Thymus (tissue), 11 donors: ENCODE data around the gene ZNF750. TPM values are rescaled to one million over a fixed set of nuclear protein-coding genes. Genes with fewer than 3 reads are reported as not detected.
A peak's percentile ranks its signal among the peaks of the same experiment; 100 is the strongest.

Source experiments
- DNase-seq, 9 donors: peaks; one replicate each; pipeline ENCODE4 v3.0.0-alpha.2; 2013; ENCODE audit warnings: low spot score in 9 of 9, low read depth in 6 of 9, missing footprints in 1 of 9
- H3K27ac ChIP-seq, 2 donors: one replicate each; pipeline ENCODE4 v1.5.1; 2013; ENCODE audit warnings: control low read depth in 1 of 2, low read depth in 1 of 2, low read length in 1 of 2, mild to moderate bottlenecking in 1 of 2, moderate library complexity in 1 of 2
- H3K27me3 ChIP-seq, 2 donors: one replicate each; pipeline ENCODE4 v1.5.1; 2013; ENCODE audit warnings: low read length in 1 of 2; ENCODE audit not compliant: control insufficient read depth in 2 of 2, insufficient read depth in 1 of 2
- H3K36me3 ChIP-seq, 2 donors: one replicate each; pipeline ENCODE4 v1.5.1; 2013; ENCODE audit warnings: low read length in 1 of 2, mild to moderate bottlenecking in 1 of 2, moderate library complexity in 1 of 2; ENCODE audit not compliant: control insufficient read depth in 2 of 2, insufficient read depth in 2 of 2
- H3K4me1 ChIP-seq, 2 donors: one replicate each; pipeline ENCODE4 v1.5.1; 2013; ENCODE audit warnings: low read length in 2 of 2; ENCODE audit not compliant: control insufficient read depth in 2 of 2, insufficient read depth in 2 of 2
- H3K4me3 ChIP-seq, 2 donors: one replicate each; pipeline ENCODE4 v1.5.1; 2013; ENCODE audit warnings: low read length in 2 of 2, control low read depth in 1 of 2, mild to moderate bottlenecking in 1 of 2
- H3K9me3 ChIP-seq, 2 donors: one replicate each; pipeline ENCODE4 v1.5.1; 2013; ENCODE audit warnings: low read length in 1 of 2, mild to moderate bottlenecking in 1 of 2; ENCODE audit not compliant: control insufficient read depth in 2 of 2, insufficient read depth in 1 of 2
- WGBS: extraction: QIAGEN DNeasy Blood & Tissue Kit; methylation state at CpG from one replicate; pipeline ENCODE4 v1.1.7; 2013; 5-methylcytosine and 5-hydroxymethylcytosine counted together
- polyA plus RNA-seq: library from polyadenylated mRNA; stranded (reverse); fragments of 200-250 nt; gene quantifications from one replicate; pipeline ENCODE4 v1.2.3, GENCODE V29; 2013
- total RNA-seq: library from RNA; stranded (reverse); fragments of 120-200 nt; gene quantifications from one replicate; pipeline ENCODE4 v1.2.4, GENCODE V29; 2013
- donor health status: healthy.

Gene ZNF750
- total and polyA plus RNA-seq, 2 donors = 3.9 to 4.1 TPM

DNA sequence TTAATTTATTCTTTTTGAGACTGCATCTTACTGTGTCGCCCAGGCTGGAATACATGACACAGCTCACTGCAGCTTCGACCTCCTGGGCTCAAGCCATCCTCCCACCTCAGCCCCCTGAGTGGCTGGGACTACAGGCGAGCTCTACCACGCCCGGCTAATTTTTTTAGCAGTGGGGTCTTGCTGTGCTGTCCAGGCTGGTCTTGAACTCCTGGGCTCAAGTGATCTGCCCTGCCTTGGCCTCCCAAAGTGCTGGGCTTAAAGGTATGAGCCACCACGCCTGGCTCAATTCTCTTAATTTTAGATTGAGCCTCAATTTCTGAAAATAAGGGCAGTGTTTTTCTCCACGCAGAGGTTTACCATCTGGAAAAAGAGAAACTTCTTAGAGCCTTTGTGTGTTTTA is 41.1 kb downstream of the ZNF750 start:
- H3K4me3 ChIP-seq = no peak overlapping the region
- no peaks in the 10 kb centered on the region for H3K27me3 ChIP-seq
- H3K9me3 ChIP-seq = peaks cover 0 to 13% of the 10 kb centered on the region in 2 donors
- WGBS = 98% methylated on average over 7 of the region's 7 CpGs
- peaks cover 19 to 44% of the 10 kb centered on the region in 2 donors for H3K36me3 ChIP-seq
- no peak overlapping the region for H3K27ac ChIP-seq
- H3K4me1 ChIP-seq = peaks cover 0 to 13% of the 10 kb centered on the region in 2 donors
- DNase-seq = no peak

- no peak for DNase-seq
Observed at GRCh38 chr17:82797061-82797460, 42.8 kb downstream of the ZNF750 start.

DNA sequence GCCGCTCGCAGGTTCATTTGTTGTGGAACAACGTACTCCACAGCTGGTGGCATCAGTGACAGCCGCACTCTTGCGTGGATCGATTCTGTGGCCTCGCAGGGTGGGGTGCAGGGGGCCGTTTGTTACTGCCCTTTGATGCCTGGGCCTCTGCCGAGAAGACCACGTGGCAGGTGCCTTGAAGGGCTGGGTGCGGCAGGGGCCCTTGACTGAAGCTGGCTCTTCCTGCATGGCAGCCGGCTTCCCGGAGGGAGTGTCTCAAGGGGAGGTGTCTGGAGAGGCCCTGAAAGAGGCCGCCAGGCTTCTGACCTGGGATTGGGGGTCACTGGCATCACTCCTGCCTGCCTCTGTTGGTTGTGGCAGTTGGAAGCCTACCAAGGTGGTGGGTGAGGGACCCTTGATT is 44.2 kb downstream of the ZNF750 start:
- DNase-seq = no peak
- no peaks in the 10 kb centered on the region for H3K27me3 ChIP-seq
- peaks cover 17 to 49% of the 10 kb centered on the region in 2 donors for H3K36me3 ChIP-seq
- peaks cover 0 to 4% of the 10 kb centered on the region in 2 donors for H3K4me1 ChIP-seq
- no peak overlapping the region for H3K4me3 ChIP-seq
- H3K27ac ChIP-seq = peak overlapping the region; percentile 18 to 29
- peaks cover 0 to 4% of the 10 kb centered on the region in 2 donors for H3K9me3 ChIP-seq
- 96% methylated on average over 14 of the region's 14 CpGs for WGBS

More at GRCh38 chr17:82797061-82797460, 42.8 kb downstream of the ZNF750 start:
- WGBS = 97% methylated on average over 9 of the region's 9 CpGs
- Histone ChIP-seq H3K4me1 (peaks cover 0 to 4% of the 10 kb centered on the region in 2 donors), H3K36me3 (peaks cover 19 to 51% of the 10 kb centered on the region in 2 donors), H3K27me3 (no peaks in the 10 kb centered on the region), H3K27ac (no peak overlapping the region), H3K4me3 (no peak overlapping the region), H3K9me3 (peaks cover 0 to 13% of the 10 kb centered on the region in 2 donors)

GRCh38 chr17:82794781-82795482 is 44.9 kb downstream of the ZNF750 start:
- H3K27me3 ChIP-seq = no peaks in the 10 kb centered on the region
- 97% methylated on average over 18 of the region's 18 CpGs for WGBS
- no peaks in the 10 kb centered on the region for H3K9me3 ChIP-seq
- no peak overlapping the region for H3K4me3 ChIP-seq
- peaks cover 0 to 4% of the 10 kb centered on the region in 2 donors for H3K4me1 ChIP-seq
- peaks cover 10 to 46% of the 10 kb centered on the region in 2 donors for H3K36me3 ChIP-seq
- no peak for DNase-seq
- H3K27ac ChIP-seq = no peak overlapping the region

- Histone ChIP-seq H3K27me3 (no peaks in the 10 kb centered on the region), H3K4me3 (no peak overlapping the region), H3K27ac (no peak overlapping the region), H3K36me3 (peaks cover 10 to 44% of the 10 kb centered on the region in 2 donors), H3K4me1 (peaks cover 0 to 10% of the 10 kb centered on the region in 2 donors), H3K9me3 (no peaks in the 10 kb centered on the region)
- no peak for DNase-seq
- WGBS = 94% methylated on average over 15 of the region's 15 CpGs
Observed at GRCh38 chr17:82793974-82794630, 45.7 kb downstream of the ZNF750 start.

- Histone ChIP-seq H3K9me3 (no peaks in the 10 kb centered on the region), H3K4me3 (no peak overlapping the region), H3K36me3 (peaks cover 7 to 38% of the 10 kb centered on the region in 2 donors), H3K27ac (no peak overlapping the region), H3K4me1 (peaks cover 6 to 30% of the 10 kb centered on the region in 2 donors), H3K27me3 (no peaks in the 10 kb centered on the region)
- WGBS = 97% methylated on average over 12 of the region's 12 CpGs
- DNase-seq = no peak
Observed at GRCh38 chr17:82791532-82791931, 48.3 kb downstream of the ZNF750 start.

- WGBS = 99% methylated on average over 13 of the region's 13 CpGs
- no peak for DNase-seq
- no peak overlapping the region for H3K27ac ChIP-seq
- H3K9me3 ChIP-seq = no peaks in the 10 kb centered on the region
- H3K4me1 ChIP-seq = peaks cover 6 to 32% of the 10 kb centered on the region in 2 donors
- H3K36me3 ChIP-seq = peaks cover 10 to 32% of the 10 kb centered on the region in 2 donors
- no peak overlapping the region for H3K4me3 ChIP-seq
- H3K27me3 ChIP-seq = no peaks in the 10 kb centered on the region
Observed at GRCh38 chr17:82790391-82790790, 49.4 kb downstream of the ZNF750 start.

DNA sequence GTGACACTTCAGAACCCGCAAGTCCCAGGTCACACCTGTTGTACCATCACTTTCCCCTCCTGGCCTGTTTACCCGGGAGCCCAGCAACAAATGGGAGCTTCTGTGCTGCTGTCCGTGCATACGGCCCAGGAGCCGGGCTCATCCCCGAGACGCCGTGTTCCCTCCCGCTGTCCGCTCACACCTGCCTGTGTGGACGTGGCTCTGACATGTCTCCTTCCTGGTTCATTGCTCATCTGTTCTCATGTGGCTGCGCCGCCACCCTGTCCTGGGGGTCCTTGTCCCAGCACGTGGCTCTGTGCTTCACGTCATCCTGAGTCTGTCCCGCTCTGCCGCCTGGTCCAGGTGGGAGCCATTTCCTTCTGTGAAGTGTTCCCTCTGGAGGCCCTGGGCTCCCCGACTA is 50.0 kb downstream of the ZNF750 start:
- Histone ChIP-seq H3K27me3 (no peaks in the 10 kb centered on the region), H3K4me1 (peaks cover 6 to 32% of the 10 kb centered on the region in 2 donors), H3K36me3 (peaks cover 10 to 30% of the 10 kb centered on the region in 2 donors), H3K27ac (no peak overlapping the region), H3K4me3 (no peak overlapping the region), H3K9me3 (no peaks in the 10 kb centered on the region)
- no peak for DNase-seq
- 96% methylated on average over 18 of the region's 18 CpGs for WGBS

GRCh38 chr17:82789051-82789592 is 50.7 kb downstream of the ZNF750 start:
- DNase-seq = no peak
- 97% methylated on average over 19 of the region's 19 CpGs for WGBS
- peaks cover 6 to 32% of the 10 kb centered on the region in 2 donors for H3K4me1 ChIP-seq
- peaks cover 15 to 28% of the 10 kb centered on the region in 2 donors for H3K36me3 ChIP-seq
- H3K4me3 ChIP-seq = no peak overlapping the region
- H3K27me3 ChIP-seq = no peaks in the 10 kb centered on the region
- H3K27ac ChIP-seq = no peak overlapping the region
- no peaks in the 10 kb centered on the region for H3K9me3 ChIP-seq
